ENCODE data around the gene ITGAE.
"Not testable (repeated sequence)": the region's sequence is repeated elsewhere in the genome, so short reads cannot be mapped to it uniquely, and the experiment has no call there.

The ITGAE gene

DNA sequence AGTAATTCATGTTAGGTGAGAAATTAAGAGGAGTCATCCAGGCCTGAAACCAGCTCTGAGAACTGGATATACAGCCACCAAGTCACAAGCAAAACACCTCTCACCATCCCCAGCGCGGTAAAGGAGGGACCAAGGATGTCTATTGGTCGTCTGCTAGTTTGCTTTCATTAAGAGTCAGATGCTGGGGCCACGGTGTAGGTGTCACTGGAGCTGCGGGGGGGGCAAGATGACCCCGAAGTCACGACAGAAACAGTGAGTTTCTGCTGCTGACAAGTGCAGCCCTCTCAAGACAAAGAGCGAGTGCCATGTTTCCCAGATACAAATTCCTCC lies 44.3 kb upstream of the ITGAE start:
- peak; percentile 75 for DNase-seq (ENCODE audit: low spot score)
- in situ Hi-C loops (cut with MboI; ENCODE audit: low sequenced_read_pairs, unreplicated experiment): no loop called here
- TF ChIP-seq, protein P1, sequence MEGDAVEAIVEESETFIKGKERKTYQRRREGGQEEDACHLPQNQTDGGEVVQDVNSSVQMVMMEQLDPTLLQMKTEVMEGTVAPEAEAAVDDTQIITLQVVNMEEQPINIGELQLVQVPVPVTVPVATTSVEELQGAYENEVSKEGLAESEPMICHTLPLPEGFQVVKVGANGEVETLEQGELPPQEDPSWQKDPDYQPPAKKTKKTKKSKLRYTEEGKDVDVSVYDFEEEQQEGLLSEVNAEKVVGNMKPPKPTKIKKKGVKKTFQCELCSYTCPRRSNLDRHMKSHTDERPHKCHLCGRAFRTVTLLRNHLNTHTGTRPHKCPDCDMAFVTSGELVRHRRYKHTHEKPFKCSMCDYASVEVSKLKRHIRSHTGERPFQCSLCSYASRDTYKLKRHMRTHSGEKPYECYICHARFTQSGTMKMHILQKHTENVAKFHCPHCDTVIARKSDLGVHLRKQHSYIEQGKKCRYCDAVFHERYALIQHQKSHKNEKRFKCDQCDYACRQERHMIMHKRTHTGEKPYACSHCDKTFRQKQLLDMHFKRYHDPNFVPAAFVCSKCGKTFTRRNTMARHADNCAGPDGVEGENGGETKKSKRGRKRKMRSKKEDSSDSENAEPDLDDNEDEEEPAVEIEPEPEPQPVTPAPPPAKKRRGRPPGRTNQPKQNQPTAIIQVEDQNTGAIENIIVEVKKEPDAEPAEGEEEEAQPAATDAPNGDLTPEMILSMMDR (IDR thresholded peaks at IDR 0.05; ENCODE audit: borderline replicate concordance, control extremely low read depth, extremely low read depth, insufficient read depth, missing control alignments): no peak

DNA sequence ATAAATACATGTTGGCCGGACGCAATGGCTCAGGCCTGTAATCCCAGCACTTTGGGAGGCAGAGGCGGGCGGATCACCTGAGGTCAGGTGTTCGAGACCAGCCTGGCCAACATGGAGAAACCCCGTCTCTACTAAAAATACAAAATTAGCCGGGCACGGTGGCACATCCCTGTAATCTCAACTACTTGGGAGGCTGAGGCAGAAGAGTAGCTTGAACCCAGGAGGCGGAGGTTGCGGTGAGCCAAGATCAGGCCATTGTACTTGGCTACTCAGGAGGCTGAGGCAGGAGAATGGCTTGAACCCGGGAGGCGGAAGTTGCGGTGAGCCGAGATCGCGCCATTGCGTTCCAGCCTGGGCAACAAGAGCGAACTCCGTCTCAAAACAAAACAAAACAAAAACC lies 43.6 kb upstream of the ITGAE start:
- in situ Hi-C loops (cut with MboI; ENCODE audit: low sequenced_read_pairs, unreplicated experiment); DNase-seq (ENCODE audit: low spot score): not testable (repeated sequence)

DNA sequence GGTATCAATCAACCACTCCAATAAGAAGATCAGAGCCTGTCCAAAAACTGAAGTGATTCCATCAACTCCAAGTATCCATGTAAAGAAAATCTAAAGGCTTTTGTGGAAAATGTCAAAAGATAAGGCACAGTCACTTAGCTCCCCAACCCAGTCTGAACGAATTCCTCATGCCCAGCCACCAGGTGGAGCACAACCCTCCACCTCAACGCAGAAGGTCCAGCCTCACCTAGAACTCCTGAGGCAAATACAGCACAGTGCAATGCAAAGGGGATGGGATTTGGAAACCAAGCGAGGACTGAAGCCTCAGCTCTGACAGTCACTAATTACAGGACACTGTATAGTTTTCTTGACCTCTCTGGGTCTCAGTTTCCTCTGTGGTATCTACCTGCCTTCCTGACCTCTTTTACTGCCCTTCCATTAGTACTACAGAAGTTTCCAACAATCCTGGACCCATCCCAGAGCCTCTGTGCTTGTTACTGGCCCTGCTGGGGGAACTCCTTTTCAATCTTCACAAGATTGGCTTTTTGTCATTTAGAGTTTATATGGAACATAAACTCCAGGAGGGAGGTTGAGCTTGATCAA lies 43.0 kb upstream of the ITGAE start:
- TF ChIP-seq, protein P1 (IDR thresholded peaks at IDR 0.05; ENCODE audit: borderline replicate concordance, control extremely low read depth, extremely low read depth, insufficient read depth, missing control alignments): peak; percentile 62
- DNase-seq (ENCODE audit: low spot score): peak; percentile 65
- in situ Hi-C loops (cut with MboI; ENCODE audit: low sequenced_read_pairs, unreplicated experiment): no loop called here

DNA sequence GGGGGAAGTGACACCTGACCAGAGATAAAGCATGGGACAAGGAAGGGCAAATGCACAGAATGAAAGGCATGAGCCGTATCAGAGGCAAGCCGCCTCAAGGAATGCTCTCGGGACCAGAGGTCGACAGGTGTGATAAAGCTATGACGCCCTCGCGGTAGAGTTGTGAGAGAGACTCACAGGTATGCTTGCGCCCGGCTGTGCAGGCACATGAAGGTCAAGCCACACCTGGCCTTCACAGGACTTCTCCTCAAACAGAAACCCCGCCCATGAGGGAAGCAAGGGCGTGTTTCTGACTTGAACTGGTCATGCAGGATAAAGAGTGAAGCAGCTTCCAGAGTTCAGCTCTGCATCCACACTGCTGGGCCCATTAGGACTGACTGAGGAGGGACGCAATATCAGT lies 37.2 kb upstream of the ITGAE start:
- DNase-seq (ENCODE audit: low spot score): no peak
- in situ Hi-C loops (cut with MboI; ENCODE audit: low sequenced_read_pairs, unreplicated experiment): no loop called here
- TF ChIP-seq, protein P1 (IDR thresholded peaks at IDR 0.05; ENCODE audit: borderline replicate concordance, control extremely low read depth, extremely low read depth, insufficient read depth, missing control alignments): no peak

DNA sequence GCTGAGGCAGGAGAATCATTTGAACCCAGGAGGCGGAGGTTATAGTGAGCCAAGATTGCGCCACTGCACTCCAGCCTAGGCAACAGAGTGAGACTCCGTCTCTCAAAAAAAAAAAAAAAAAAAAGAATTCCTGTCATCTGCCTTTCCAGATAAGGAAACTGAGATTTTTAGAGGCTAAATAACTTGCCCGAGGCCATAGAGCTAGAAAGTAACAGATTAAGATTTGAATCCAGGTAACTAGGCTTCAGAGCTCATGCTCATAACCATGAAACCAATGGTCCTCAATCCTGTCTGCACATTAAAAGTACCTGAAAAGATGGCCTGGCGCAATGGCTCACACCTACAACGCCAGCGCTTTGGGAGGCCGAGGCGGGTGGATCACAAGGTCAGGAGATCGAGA lies 35.6 kb upstream of the ITGAE start:
- TF ChIP-seq, protein P1 (IDR thresholded peaks at IDR 0.05; ENCODE audit: borderline replicate concordance, control extremely low read depth, extremely low read depth, insufficient read depth, missing control alignments): no peak
- no peak for DNase-seq (ENCODE audit: low spot score)
- in situ Hi-C loops (cut with MboI; ENCODE audit: low sequenced_read_pairs, unreplicated experiment): no loop called here

DNA sequence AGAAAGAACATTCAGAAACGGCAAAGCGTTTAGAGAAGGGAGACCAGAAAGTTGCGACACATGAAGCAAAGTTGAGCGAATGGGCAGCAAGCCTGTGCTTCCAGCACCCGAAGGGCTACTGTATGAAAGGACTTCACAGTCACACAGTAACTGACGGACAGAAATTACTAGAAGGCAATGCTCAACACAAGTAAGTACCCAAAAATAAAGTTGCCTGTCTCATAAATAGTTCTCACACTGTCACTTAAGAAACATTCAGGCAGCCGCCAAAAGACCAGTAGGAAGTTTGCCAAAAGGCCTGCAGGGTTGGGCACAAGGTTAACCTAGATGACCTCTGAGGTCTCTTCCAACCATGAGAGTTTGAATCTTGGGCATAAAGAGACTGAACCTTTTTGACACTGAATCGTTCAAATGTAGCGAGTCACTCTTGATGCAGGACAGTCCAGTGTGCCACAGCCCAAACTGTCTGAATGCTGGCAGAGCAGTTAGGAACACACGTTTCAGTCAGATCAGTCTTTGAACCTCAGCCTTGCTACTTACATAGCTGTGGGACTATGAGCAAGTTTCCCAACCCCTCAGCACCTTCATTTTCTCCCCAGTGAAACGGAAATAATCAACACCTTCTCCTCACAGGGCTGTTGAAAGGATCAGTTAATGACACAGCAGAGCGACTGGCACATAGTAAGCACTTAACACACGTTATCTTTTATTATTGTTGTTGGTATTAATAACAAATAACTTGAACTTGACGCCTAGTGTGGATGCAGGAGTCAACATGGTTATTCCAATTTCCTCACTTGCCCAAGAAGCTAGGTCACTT lies 34.6 kb upstream of the ITGAE start:
- TF ChIP-seq, protein P1 (IDR thresholded peaks at IDR 0.05; ENCODE audit: borderline replicate concordance, control extremely low read depth, extremely low read depth, insufficient read depth, missing control alignments): no peak
- in situ Hi-C loops (cut with MboI; ENCODE audit: low sequenced_read_pairs, unreplicated experiment): no loop called here
- DNase-seq (ENCODE audit: low spot score): no peak

DNA sequence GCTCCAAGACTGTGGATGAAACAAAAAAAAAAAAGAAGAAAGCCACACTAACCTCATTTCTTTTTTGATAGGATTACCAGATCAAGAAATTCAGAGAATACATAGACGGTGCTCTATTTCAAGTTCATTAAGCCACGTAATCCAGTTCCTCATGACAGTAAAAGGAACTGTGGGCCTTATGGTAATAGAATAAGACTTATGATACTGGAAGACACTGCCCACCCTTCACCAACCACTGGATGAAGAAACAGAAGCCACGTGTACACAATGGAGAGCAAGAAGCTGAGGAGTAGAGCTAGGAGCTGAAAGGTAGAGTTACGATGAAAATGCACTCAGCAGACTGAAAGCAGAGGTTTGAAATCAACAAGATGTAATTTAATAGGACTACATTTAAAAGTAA lies 33.8 kb upstream of the ITGAE start:
- in situ Hi-C loops (cut with MboI; ENCODE audit: low sequenced_read_pairs, unreplicated experiment): no loop called here
- DNase-seq (ENCODE audit: low spot score): no peak
- TF ChIP-seq, protein P1 (IDR thresholded peaks at IDR 0.05; ENCODE audit: borderline replicate concordance, control extremely low read depth, extremely low read depth, insufficient read depth, missing control alignments): no peak

Data from GM13976 (cell line).